Common myeloid progenitor, CD34-positive (primary cell): Measurements from ENCODE around the gene CCNDBP1.
A peak's percentile ranks its signal among the peaks of the same experiment; 100 is the strongest.
"Not testable (repeated sequence)": the region's sequence is repeated elsewhere in the genome, so short reads cannot be mapped to it uniquely, and the experiment has no call there.

Source experiments
- CTCF ChIA-PET: fragments of 350-600 bp; sonication (Branson Sonifier 250); formaldehyde crosslinking; loops from one replicate; lab custom pipeline; 2021; ENCODE audit warnings: antibody characterized with exemption; lab: Charles Lee
- POLR2A ChIA-PET: fragments of 350-600 bp; sonication (Branson Sonifier 250); formaldehyde crosslinking; loops from one replicate; lab custom pipeline; 2021; ENCODE audit warnings: antibody characterized with exemption; lab: Charles Lee
- DNase-seq, 3 donors: peaks; one replicate each; pipeline versions ENCODE4 v3.0.0 to v3.0.0-alpha.2; 2013
- H3K27ac ChIP-seq, 2 experiments: 1 replicate in 1 of 2; 2 replicates in 1 of 2; pipeline ENCODE4 v1.7.0; 2013; ENCODE audit warnings: inconsistent platforms in 2 of 2, low read length in 2 of 2, mild to moderate bottlenecking in 2 of 2, low read depth in 1 of 2, moderate library complexity in 1 of 2; ENCODE audit not compliant: severe bottlenecking in 2 of 2, insufficient read depth in 1 of 2, poor library complexity in 1 of 2
- H3K27me3 ChIP-seq, 5 experiments: replicated peaks in 2 of 5; 1 replicate in 3 of 5; 2 replicates in 2 of 5; pipeline versions ENCODE4 v1.6.1 to v1.7.0; 2013; ENCODE audit warnings: low read length in 4 of 5, mild to moderate bottlenecking in 2 of 5, moderate library complexity in 2 of 5, inconsistent platforms in 1 of 5; ENCODE audit not compliant: insufficient read depth in 5 of 5, control insufficient read depth in 4 of 5
- H3K36me3 ChIP-seq, 4 experiments: 1 replicate in 2 of 4; 2 replicates in 2 of 4; pipeline versions ENCODE4 v1.6.1 to v1.7.0; 2013; ENCODE audit warnings: low read length in 3 of 4, control low read depth in 1 of 4, mild to moderate bottlenecking in 1 of 4; ENCODE audit not compliant: control insufficient read depth in 4 of 4, insufficient read depth in 4 of 4
- H3K4me1 ChIP-seq, 4 experiments: 1 replicate in 3 of 4; 2 replicates in 1 of 4; pipeline versions ENCODE4 v1.6.1 to v1.7.1; 2013; ENCODE audit warnings: low read length in 3 of 4, mild to moderate bottlenecking in 3 of 4, control low read depth in 1 of 4, inconsistent platforms in 1 of 4, moderate library complexity in 1 of 4; ENCODE audit not compliant: control insufficient read depth in 4 of 4, insufficient read depth in 4 of 4; ENCODE audit errors: control extremely low read depth in 1 of 4
- H3K4me3 ChIP-seq, 7 experiments: 1 replicate in 4 of 7; 2 replicates in 3 of 7; pipeline versions ENCODE4 v1.5.1 to v1.7.0; 2013; ENCODE audit warnings: mild to moderate bottlenecking in 7 of 7, low read length in 6 of 7, moderate library complexity in 6 of 7, inconsistent platforms in 2 of 7, low read depth in 2 of 7, control low read depth in 1 of 7; ENCODE audit not compliant: insufficient read depth in 4 of 7, control insufficient read depth in 1 of 7; ENCODE audit errors: extremely low read depth in 1 of 7
- H3K9me3 ChIP-seq, 5 experiments: 1 replicate in 4 of 5; 2 replicates in 1 of 5; pipeline versions ENCODE4 v1.6.1 to v1.7.1; 2013; ENCODE audit warnings: low read length in 4 of 5, mild to moderate bottlenecking in 2 of 5, inconsistent platforms in 1 of 5, low read depth in 1 of 5, moderate library complexity in 1 of 5; ENCODE audit not compliant: control insufficient read depth in 4 of 5, insufficient read depth in 2 of 5; ENCODE audit errors: control extremely low read depth in 1 of 5
- WGBS: methylation state at CpG from one replicate; pipeline ENCODE4 v1.1.5; 2013; ENCODE audit not compliant: insufficient coverage; 5-methylcytosine and 5-hydroxymethylcytosine counted together

The CCNDBP1 gene

DNA sequence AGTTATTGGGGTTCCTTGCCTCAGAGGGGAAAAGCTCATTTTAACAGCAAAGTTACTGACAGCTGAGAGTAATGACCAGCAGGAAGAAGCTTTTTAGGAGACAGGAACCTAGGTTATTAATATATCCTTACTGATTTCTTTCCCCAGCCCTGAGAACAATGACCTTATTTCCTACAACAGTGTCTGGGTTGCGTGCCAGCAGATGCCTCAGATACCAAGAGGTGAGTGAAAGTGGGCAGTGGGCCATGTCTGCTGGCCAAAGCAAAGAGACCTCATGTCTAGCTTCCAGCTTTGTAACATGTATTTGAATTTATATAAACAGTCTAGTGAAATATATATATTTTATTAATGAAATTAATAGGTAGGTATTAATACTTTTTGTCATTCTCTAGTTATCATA, 5.0 kb downstream of the CCNDBP1 start:
- ChIA-PET CTCF (interaction anchor here (0.9 to 6.7 kb wide), 6 partner anchors 11 to 95 kb away, joined by 3 to 50 read pairs (median 4); no protein-coding TSS in a partner anchor), POLR2A (interaction anchor here (0.6 to 0.8 kb wide), 2 partner anchors 12 to 98 kb away, joined by 3 to 4 read pairs; no protein-coding TSS in a partner anchor)
- Histone ChIP-seq H3K4me3 (no peak overlapping the region), H3K36me3 (peaks cover 27 to 63% (median 34%) of the 10 kb centered on the region in 4 experiments), H3K4me1 (peaks cover 6 to 16% (median 15%) of the 10 kb centered on the region in 4 experiments), H3K27ac (no peak overlapping the region), H3K27me3 (no peaks in the 10 kb centered on the region), H3K9me3 (no peaks in the 10 kb centered on the region)
- WGBS = 100% methylated on average over 1 of the region's 1 CpG
- DNase-seq = no peak

DNA sequence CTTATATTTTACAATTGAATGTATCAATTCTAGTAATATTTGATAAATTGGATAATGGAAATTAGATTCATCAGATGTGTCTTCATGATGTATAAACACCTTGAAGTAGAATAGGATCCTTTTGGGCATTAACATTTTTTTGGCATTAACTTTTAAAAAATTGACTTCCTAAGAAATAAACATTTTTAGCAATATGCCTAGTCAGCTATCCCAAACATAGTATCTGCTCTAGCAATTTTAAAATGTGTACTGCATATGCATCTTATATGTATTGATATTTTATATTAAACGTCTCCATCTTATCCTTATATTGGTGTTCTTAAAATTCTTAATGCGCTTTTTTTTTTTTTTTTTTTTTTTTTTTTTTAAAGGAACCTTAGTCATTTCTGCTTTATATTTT, 8.5 kb downstream of the CCNDBP1 start:
- WGBS = no CpG with 5 or more reads among the region's 2 CpGs
- no peak for DNase-seq
- CTCF ChIA-PET = interaction anchor here (1.0 to 6.7 kb wide), 5 partner anchors 10 to 83 kb away, joined by 3 to 50 read pairs (median 4); no protein-coding TSS in a partner anchor
- H3K27ac ChIP-seq = no peak overlapping the region
- H3K27me3 ChIP-seq = no peaks in the 10 kb centered on the region
- no peaks in the 10 kb centered on the region for H3K4me1 ChIP-seq
- peaks cover 33 to 85% (median 42%) of the 10 kb centered on the region in 4 experiments for H3K36me3 ChIP-seq
- POLR2A ChIA-PET = no interaction called here
- H3K4me3 ChIP-seq = no peak overlapping the region
- peaks cover 0 to 3% (median 0%) of the 10 kb centered on the region in 5 experiments for H3K9me3 ChIP-seq

DNA sequence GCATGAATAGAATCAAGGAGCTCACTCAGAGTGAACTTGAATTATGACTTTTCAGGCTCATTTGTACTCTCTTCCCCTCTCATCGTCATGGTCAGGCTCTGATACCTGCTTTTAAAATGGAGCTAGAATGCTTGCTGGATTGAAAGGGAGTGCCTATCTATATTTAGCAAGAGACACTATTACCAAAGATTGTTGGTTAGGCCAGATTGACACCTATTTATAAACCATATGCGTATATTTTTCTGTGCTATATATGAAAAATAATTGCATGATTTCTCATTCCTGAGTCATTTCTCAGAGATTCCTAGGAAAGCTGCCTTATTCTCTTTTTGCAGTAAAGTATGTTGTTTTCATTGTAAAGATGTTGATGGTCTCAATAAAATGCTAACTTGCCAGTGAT, 9.6 kb downstream of the CCNDBP1 start:
- CTCF ChIA-PET = interaction anchor here (0.9 to 6.7 kb wide), 5 partner anchors 8 to 91 kb away, joined by 4 to 50 read pairs (median 5); no protein-coding TSS in a partner anchor

DNA sequence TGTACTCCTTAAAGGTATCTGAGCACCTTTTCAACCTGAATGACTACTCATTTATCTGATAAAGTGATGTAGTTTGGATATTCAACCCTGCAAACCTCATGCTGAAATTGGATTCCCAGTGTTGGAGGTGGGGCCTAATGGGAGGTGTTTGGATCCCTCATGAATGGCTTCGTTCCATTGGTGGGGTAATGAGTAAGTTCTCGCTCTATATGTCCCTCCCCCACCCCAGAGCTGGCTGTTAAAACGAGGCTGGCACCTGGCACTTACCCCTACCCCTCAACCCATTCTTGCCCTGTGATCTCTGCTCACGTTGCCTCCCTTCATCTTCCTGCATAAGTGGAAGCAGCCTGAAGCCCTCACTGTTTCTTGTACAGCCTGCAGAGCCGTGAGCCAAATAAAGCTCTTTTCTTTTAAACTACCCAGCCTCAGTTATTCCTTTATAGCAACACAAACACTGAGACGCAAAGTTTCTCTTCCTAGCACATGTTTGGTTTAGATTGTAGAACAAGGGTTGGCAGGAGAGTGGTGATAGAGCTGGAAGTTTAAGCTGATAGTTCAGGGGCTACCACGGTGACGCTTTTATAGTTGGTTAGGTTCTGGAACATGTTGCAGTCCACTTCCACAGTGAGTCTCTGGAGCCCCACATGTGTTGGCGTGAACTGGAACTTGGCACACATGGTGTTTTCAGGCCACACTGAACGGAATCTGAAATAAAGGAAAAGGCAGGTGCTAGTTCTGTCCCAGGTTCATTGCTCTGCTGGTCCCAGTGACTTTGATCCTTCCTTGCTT, 11.8 kb downstream of the CCNDBP1 start:
- Histone ChIP-seq H3K9me3 (peaks cover 0 to 3% (median 0%) of the 10 kb centered on the region in 5 experiments), H3K27me3 (no peaks in the 10 kb centered on the region), H3K4me3 (no peak overlapping the region), H3K36me3 (peaks cover 21 to 55% (median 23%) of the 10 kb centered on the region in 4 experiments), H3K27ac (no peak overlapping the region), H3K4me1 (no peaks in the 10 kb centered on the region)
- ChIA-PET POLR2A (no interaction called here), CTCF (interaction anchor here (0.6 to 1.5 kb wide), 5 partner anchors 9 to 89 kb away, joined by 3 to 5 read pairs (median 3); no protein-coding TSS in a partner anchor)
- WGBS = 100% methylated on average over 6 of the region's 10 CpGs
- no peak for DNase-seq

More for the DNA sequence above, 9.6 kb downstream of the CCNDBP1 start:
- H3K36me3 ChIP-seq = peaks cover 28 to 77% (median 37%) of the 10 kb centered on the region in 4 experiments
- H3K4me1 ChIP-seq = no peaks in the 10 kb centered on the region
- POLR2A ChIA-PET = interaction anchor here (0.9 kb wide), 1 partner anchor 9 kb away, joined by 4 read pairs; no protein-coding TSS in a partner anchor
- WGBS = no CpG with 5 or more reads among the region's 2 CpGs
- no peak for DNase-seq
- no peak overlapping the region for H3K4me3 ChIP-seq
- no peaks in the 10 kb centered on the region for H3K27me3 ChIP-seq
- no peak overlapping the region for H3K27ac ChIP-seq
- peaks cover 0 to 3% (median 0%) of the 10 kb centered on the region in 5 experiments for H3K9me3 ChIP-seq

DNA sequence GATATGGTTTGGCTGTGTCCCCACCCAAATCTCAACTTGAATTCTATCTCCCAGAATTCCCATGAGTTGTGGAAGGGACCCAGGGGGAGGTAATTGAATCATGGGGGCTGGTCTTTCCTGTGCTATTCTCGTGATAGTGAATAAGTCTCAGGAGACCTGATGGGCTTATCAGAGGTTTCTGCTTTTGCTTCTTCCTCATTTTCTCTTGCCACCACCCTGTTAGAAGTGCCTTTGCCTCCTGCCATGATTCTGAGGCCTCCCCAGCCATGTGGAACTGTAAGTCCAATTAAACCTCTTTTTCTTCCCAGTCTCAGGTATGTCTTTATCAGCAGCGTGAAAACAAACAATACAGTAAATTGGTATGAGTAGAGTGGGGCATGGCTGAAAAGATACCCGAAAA, 12.6 kb downstream of the CCNDBP1 start:
- H3K9me3 ChIP-seq, H3K4me1 ChIP-seq, H3K27me3 ChIP-seq, POLR2A ChIA-PET, H3K4me3 ChIP-seq, H3K27ac ChIP-seq: not testable (repeated sequence)
- peaks cover 13 to 47% (median 17%) of the 10 kb centered on the region in 4 experiments for H3K36me3 ChIP-seq
- CTCF ChIA-PET = interaction anchor here (1.5 to 1.6 kb wide), 2 partner anchors 12 to 88 kb away, joined by 4 to 5 read pairs; partner anchors contain the start of gene CCNDBP1
- 100% methylated on average over 1 of the region's 3 CpGs for WGBS
- peak in 1 of 3 donors; percentile 16 for DNase-seq

DNA sequence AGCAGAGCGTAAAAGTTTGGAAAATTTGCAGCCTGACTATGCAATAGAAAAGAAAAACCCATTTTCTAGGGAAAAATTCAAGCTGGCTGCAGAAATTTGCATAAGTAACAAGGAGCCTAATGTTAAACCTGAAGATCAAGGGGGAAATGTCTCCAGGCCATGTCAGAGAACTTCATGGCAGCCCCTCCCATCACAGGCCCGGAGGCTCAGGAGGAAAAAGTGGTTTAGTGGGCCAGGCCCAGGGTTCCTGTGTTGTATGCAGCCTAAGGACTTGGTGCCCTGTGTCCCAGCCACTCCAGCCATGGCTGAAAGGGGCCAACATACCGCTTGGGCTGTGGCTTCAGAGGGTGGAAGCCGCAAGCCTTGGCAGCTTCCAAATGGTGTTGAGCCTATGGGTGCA, 13.4 kb downstream of the CCNDBP1 start:
- H3K4me3 ChIP-seq, DNase-seq, POLR2A ChIA-PET, H3K4me1 ChIP-seq, H3K27ac ChIP-seq, H3K27me3 ChIP-seq, H3K9me3 ChIP-seq: not testable (repeated sequence)
- WGBS = 93% methylated on average over 4 of the region's 4 CpGs
- CTCF ChIA-PET = interaction anchor here (1.6 kb wide), 1 partner anchor 13 kb away, joined by 4 read pairs; the partner anchor contains the start of gene CCNDBP1
- H3K36me3 ChIP-seq = peaks cover 12 to 41% (median 15%) of the 10 kb centered on the region in 4 experiments
